ENCODE measurements around the gene DMPK. TPM values are rescaled to one million over a fixed set of nuclear protein-coding genes. Genes with fewer than 3 reads are reported as not detected.
A peak's percentile ranks its signal among the peaks of the same experiment; 100 is the strongest.

The DMPK gene
- total RNA-seq, 2 donors from 2014 or later: 212 to 227 TPM

GRCh38 chr19:45791744-45792469 is 9.6 kb upstream of the DMPK start:
- TF ChIP-seq, protein P1, sequence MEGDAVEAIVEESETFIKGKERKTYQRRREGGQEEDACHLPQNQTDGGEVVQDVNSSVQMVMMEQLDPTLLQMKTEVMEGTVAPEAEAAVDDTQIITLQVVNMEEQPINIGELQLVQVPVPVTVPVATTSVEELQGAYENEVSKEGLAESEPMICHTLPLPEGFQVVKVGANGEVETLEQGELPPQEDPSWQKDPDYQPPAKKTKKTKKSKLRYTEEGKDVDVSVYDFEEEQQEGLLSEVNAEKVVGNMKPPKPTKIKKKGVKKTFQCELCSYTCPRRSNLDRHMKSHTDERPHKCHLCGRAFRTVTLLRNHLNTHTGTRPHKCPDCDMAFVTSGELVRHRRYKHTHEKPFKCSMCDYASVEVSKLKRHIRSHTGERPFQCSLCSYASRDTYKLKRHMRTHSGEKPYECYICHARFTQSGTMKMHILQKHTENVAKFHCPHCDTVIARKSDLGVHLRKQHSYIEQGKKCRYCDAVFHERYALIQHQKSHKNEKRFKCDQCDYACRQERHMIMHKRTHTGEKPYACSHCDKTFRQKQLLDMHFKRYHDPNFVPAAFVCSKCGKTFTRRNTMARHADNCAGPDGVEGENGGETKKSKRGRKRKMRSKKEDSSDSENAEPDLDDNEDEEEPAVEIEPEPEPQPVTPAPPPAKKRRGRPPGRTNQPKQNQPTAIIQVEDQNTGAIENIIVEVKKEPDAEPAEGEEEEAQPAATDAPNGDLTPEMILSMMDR (IDR thresholded peaks at IDR 0.05): no peak
- no peak for ATAC-seq (ENCODE audit: insufficient number of reproducible peaks, low FRiP score, low read depth)
- peak overlapping the region; percentile 89 for H3K4me3 ChIP-seq

DNA sequence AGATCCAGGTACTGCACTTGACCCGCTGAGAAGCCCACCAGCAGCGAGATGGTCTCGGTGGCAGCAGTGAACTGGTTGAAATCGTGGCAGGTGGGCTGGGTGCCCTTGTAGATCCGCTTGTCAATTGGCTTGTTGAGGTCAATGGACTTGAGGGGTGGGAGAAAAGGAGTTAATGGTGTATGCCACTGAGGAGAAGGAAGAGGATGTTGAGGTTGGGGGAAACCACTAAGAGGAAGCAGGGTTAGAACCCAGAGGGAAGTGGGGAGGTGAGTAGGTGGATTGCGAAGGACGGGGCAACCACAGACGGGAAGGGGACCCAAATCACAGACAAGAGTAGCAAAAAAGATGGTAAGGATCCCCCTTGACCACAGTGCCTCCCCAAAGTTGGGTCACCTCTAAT is 8.7 kb upstream of the DMPK start:
- Histone ChIP-seq H3K9me3 (no peaks in the 10 kb centered on the region), H3K4me1 (ENCODE audit: control insufficient read depth in 1 of 2, low read depth in 2 of 2) (peaks cover 17 to 18% of the 10 kb centered on the region in 2 donors), H3K27me3 (replicated peaks; ENCODE audit: insufficient read depth) (no peaks in the 10 kb centered on the region), H3K4me3 (no peak overlapping the region), H3K36me3 (peaks cover 31% of the 10 kb centered on the region), H3K27ac (no peak overlapping the region)
- no peak for ATAC-seq (ENCODE audit: insufficient number of reproducible peaks, low FRiP score, low read depth)
- no peak for DNase-seq (ENCODE audit: low spot score)
- TF ChIP-seq, protein P1 (IDR thresholded peaks at IDR 0.05): no peak

More at GRCh38 chr19:45791744-45792469, 9.6 kb upstream of the DMPK start:
- H3K27me3 ChIP-seq (replicated peaks; ENCODE audit: insufficient read depth): no peaks in the 10 kb centered on the region
- H3K27ac ChIP-seq: peak overlapping the region; percentile 65 to 67
- H3K9me3 ChIP-seq: no peaks in the 10 kb centered on the region
- no peak for DNase-seq (ENCODE audit: low spot score)
- peaks cover 17 to 18% of the 10 kb centered on the region in 2 donors for H3K4me1 ChIP-seq (ENCODE audit: control insufficient read depth in 1 of 2, low read depth in 2 of 2)
- H3K36me3 ChIP-seq: peaks cover 30% of the 10 kb centered on the region

DNA sequence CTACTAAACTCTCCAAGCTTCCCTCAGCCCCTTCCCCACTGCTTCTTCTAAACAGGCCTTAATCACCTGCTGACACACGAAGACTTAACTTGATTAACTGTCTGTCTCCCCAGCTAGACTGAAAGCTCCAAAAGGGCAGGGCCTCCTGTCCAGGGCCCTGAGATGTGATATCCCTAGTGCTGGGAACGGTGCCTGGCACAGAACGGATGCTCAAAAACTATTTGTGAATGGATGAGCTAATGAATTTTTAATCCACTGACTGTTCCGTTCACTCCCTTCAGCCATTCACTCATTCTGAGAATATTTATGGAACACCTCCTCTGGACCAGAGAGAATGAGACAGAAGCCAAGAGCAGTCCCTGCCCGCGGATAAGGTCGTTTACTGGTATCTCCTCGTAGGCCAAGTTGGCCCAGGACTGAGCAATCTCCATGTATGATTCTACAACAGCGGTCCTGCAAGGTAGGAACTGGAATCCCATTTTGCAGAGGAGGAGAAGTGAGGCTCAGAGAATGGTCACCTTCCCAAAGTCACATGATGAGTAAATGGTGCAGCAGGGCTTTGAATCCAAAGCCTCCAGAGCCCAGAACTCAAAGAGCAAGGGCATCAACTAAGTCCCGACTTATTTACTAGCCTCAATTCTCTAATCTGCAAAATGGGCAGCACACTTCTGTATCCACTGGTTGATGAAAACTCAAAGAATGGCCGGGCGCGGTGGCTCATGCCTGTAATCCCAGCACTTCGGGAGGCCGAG is 6.9 kb upstream of the DMPK start:
- ATAC-seq (ENCODE audit: insufficient number of reproducible peaks, low FRiP score, low read depth): no peak
- peaks cover 24 to 35% of the 10 kb centered on the region in 2 donors for H3K4me1 ChIP-seq (ENCODE audit: control insufficient read depth in 1 of 2, low read depth in 2 of 2)

GRCh38 chr19:45786533-45786894 is 4.2 kb upstream of the DMPK start:
- peaks cover 36% of the 10 kb centered on the region for H3K36me3 ChIP-seq
- no peak overlapping the region for H3K4me3 ChIP-seq
- H3K27ac ChIP-seq: no peak overlapping the region
- no peak for DNase-seq (ENCODE audit: low spot score)
- H3K27me3 ChIP-seq (replicated peaks; ENCODE audit: insufficient read depth): no peaks in the 10 kb centered on the region
- H3K4me1 ChIP-seq (ENCODE audit: control insufficient read depth in 1 of 2, low read depth in 2 of 2): peaks cover 19 to 38% of the 10 kb centered on the region in 2 donors
- no peak for ATAC-seq (ENCODE audit: insufficient number of reproducible peaks, low FRiP score, low read depth)
- H3K9me3 ChIP-seq: no peaks in the 10 kb centered on the region
- TF ChIP-seq, protein P1 (IDR thresholded peaks at IDR 0.05): no peak

More for the DNA sequence above, 6.9 kb upstream of the DMPK start:
- TF ChIP-seq, protein P1 (IDR thresholded peaks at IDR 0.05): no peak
- H3K9me3 ChIP-seq: no peaks in the 10 kb centered on the region
- peaks cover 36% of the 10 kb centered on the region for H3K36me3 ChIP-seq
- no peak overlapping the region for H3K27ac ChIP-seq
- no peak for DNase-seq (ENCODE audit: low spot score)
- no peak overlapping the region for H3K4me3 ChIP-seq
- no peaks in the 10 kb centered on the region for H3K27me3 ChIP-seq (replicated peaks; ENCODE audit: insufficient read depth)

GRCh38 chr19:45785781-45786532 is 3.7 kb upstream of the DMPK start:
- DNase-seq (ENCODE audit: low spot score) (no peak), ATAC-seq (ENCODE audit: insufficient number of reproducible peaks, low FRiP score, low read depth) (no peak)
- peaks cover 36% of the 10 kb centered on the region for H3K36me3 ChIP-seq
- no peaks in the 10 kb centered on the region for H3K9me3 ChIP-seq
- H3K27me3 ChIP-seq (replicated peaks; ENCODE audit: insufficient read depth): no peaks in the 10 kb centered on the region
- TF ChIP-seq, protein P1 (IDR thresholded peaks at IDR 0.05): no peak
- peak overlapping the region; percentile 97 to 98 for H3K27ac ChIP-seq
- H3K4me3 ChIP-seq: no peak overlapping the region
- peaks cover 17 to 33% of the 10 kb centered on the region in 2 donors for H3K4me1 ChIP-seq (ENCODE audit: control insufficient read depth in 1 of 2, low read depth in 2 of 2)
